ENCODE measurements around the gene P2RY2. TPM values are rescaled to one million over a fixed set of nuclear protein-coding genes. Genes with fewer than 3 reads are reported as not detected.

The P2RY2 gene
- total RNA-seq, 1 experiment from 2014 or later, result 22.5 TPM

DNA sequence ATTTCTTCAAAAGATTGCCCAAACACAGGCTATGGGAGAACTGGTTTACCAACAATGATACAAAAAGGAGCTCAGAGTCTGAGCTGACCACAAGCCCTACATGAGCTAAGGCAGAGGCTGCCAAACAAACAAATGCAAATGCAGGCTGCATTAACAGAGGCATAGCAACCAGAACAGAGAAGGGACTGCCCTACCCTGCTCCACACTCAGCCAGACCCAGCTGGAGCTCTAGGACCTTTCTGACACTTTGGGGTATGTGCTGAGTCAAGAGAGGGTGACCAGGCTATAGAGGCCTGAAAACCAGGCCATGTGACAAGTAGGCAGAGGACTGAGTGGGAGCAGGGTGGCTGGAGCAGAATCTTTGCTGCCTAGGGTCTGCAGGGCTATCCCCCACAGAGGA, 17.8 kb upstream of the P2RY2 start:
- DNase-seq, result peak; percentile 78 to 99

DNA sequence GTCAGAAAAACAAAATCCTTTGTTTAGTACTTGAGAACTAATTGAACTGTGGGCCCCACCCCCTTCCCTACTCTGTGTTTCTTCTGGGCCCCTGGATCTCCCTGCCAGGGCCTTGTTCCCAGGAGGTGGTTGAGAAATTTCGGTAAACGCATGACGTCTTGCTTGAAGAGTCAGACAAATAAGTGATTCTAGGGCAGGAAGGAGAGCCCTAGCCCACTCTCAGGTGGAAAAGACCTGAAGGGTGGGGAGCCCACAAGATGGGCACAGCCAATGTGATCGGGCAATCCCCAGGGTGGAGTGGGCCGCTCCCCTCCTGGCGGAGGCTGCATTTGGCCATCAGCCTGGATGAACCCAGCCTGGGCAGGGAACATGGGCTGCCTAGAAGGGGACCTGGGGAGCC, 16.8 kb upstream of the P2RY2 start:
- no peaks in the 10 kb centered on the region for H3K79me2 ChIP-seq (ENCODE audit: low read depth)
- peaks cover 90% of the 10 kb centered on the region for H3K4me1 ChIP-seq (replicated peaks; ENCODE audit: insufficient read depth)
- intact Hi-C loops (cut with micrococcal nuclease; ENCODE audit: unreplicated experiment), result loop anchor here (2.0 kb wide), 1 partner anchor 14 kb away; no protein-coding TSS in a partner anchor
- H3F3A ChIP-seq (ENCODE audit: insufficient read depth, low read depth), result peaks cover 65% of the 10 kb centered on the region
- no peaks in the 10 kb centered on the region for H4K20me1 ChIP-seq (ENCODE audit: insufficient read depth)
- TF ChIP-seq EZH2 (IDR thresholded peaks at IDR 0.05; ENCODE audit: low read depth), result no peak
- ChIA-PET POLR2A (ENCODE audit: unreplicated experiment) (interaction anchor here (1.5 kb wide), 1 partner anchor 15 kb away, joined by 6 read pairs; no protein-coding TSS in a partner anchor), CTCF (interaction anchor here (1.0 kb wide), 1 partner anchor 12 kb away, joined by 5 read pairs; no protein-coding TSS in a partner anchor)
- H3K9me3 ChIP-seq (ENCODE audit: insufficient read depth, low read depth), result no peaks in the 10 kb centered on the region
- peak overlapping the region; percentile 74 for H3K4me2 ChIP-seq
- H3K4me3 ChIP-seq, result peak overlapping the region; percentile 22; the same call in 1 of the 2 replicates
- DNase-seq, result peak in 1 of 2 experiments; percentile 70
- peak overlapping the region; percentile 99 for H3K27ac ChIP-seq
- H3K36me3 ChIP-seq (ENCODE audit: low read depth), result no peaks in the 10 kb centered on the region
- H3K27me3 ChIP-seq (ENCODE audit: insufficient read depth, low read depth), result no peaks in the 10 kb centered on the region
- H2AFZ ChIP-seq, result no peak overlapping the region
- H3K9me2 ChIP-seq (ENCODE audit: insufficient read depth), result no peaks in the 10 kb centered on the region
- BruUV-seq (replicated peaks), result TSS peak; percentile 44

More for the DNA sequence above, 17.8 kb upstream of the P2RY2 start:
- TF ChIP-seq EZH2 (IDR thresholded peaks at IDR 0.05; ENCODE audit: low read depth), result no peak
- TF ChIP-seq, protein P1, sequence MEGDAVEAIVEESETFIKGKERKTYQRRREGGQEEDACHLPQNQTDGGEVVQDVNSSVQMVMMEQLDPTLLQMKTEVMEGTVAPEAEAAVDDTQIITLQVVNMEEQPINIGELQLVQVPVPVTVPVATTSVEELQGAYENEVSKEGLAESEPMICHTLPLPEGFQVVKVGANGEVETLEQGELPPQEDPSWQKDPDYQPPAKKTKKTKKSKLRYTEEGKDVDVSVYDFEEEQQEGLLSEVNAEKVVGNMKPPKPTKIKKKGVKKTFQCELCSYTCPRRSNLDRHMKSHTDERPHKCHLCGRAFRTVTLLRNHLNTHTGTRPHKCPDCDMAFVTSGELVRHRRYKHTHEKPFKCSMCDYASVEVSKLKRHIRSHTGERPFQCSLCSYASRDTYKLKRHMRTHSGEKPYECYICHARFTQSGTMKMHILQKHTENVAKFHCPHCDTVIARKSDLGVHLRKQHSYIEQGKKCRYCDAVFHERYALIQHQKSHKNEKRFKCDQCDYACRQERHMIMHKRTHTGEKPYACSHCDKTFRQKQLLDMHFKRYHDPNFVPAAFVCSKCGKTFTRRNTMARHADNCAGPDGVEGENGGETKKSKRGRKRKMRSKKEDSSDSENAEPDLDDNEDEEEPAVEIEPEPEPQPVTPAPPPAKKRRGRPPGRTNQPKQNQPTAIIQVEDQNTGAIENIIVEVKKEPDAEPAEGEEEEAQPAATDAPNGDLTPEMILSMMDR (conservative IDR thresholded peaks at IDR 0.05), result no peak
- Histone ChIP-seq H3K4me3 (peak overlapping the region; percentile 22; the same call in 1 of the 2 replicates), H3K4me2 (peak overlapping the region; percentile 74), H2AFZ (no peak overlapping the region), H3K36me3 (ENCODE audit: low read depth) (no peaks in the 10 kb centered on the region), H3F3A (ENCODE audit: insufficient read depth, low read depth) (peaks cover 65% of the 10 kb centered on the region), H3K79me2 (ENCODE audit: low read depth) (no peaks in the 10 kb centered on the region), H3K4me1 (replicated peaks; ENCODE audit: insufficient read depth) (peaks cover 90% of the 10 kb centered on the region), H3K27me3 (ENCODE audit: insufficient read depth, low read depth) (no peaks in the 10 kb centered on the region), H3K9me2 (ENCODE audit: insufficient read depth) (no peaks in the 10 kb centered on the region), H4K20me1 (ENCODE audit: insufficient read depth) (no peaks in the 10 kb centered on the region), H3K9me3 (ENCODE audit: insufficient read depth, low read depth) (no peaks in the 10 kb centered on the region), H3K27ac (peak overlapping the region; percentile 99)
- POLR2A ChIA-PET (ENCODE audit: unreplicated experiment), result interaction anchor here (0.6 to 1.5 kb wide), 6 partner anchors 13 to 873 kb away, joined by 3 to 7 read pairs (median 6); no protein-coding TSS in a partner anchor
- intact Hi-C loops (cut with micrococcal nuclease; ENCODE audit: unreplicated experiment), result loop anchor here (2.0 kb wide), 1 partner anchor 13 kb away; no protein-coding TSS in a partner anchor
- CTCF ChIA-PET, result interaction anchor here (0.5 to 2.2 kb wide), 2 partner anchors 14 to 58 kb away, joined by 3 to 21 read pairs; no protein-coding TSS in a partner anchor
- no TSS peak for BruUV-seq (replicated peaks)

DNA sequence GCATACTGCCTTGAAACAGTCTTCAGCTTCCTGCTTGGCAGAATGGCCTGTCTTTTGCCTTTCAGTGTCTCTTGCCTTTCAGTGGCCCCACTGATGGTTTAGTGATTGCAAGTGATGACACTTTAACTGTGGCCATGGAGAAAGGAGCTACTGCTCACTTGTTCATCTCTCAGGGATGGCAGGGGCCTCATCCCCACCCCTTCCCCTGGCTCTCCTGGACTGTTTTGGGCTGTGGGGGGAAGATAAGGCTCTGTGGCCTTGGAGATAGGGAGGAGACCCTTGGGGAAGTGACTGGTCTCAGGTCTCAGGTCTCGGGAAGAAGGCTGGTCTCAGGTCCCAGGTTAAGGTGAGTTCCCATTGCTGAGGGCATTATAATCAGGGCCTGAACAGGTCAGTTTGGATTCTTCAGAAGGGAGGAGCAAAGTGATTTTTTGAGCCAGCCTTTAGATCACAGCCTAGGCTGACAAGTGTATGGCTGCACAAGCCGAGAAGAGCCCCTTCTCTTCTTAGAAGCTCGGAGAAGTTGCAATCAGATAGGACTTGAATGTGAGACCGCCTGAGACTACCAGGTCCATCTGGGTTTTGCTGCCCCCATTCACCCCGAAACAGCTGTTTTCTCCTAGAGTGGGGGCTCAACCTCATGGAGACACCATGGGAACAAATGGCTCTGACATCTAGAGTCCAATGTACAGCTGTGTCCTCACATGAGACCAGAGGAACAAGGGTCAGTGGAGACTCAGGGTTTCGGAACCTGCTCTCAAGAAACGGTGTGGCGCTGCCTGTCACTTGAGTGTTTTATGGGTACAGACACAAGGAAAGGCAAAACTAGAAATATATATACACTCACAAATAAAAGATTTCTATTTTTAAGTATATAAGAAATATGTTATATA, 15.9 kb upstream of the P2RY2 start:
- H3K4me1 ChIP-seq (replicated peaks; ENCODE audit: insufficient read depth), result peaks cover 90% of the 10 kb centered on the region
- H3K9me2 ChIP-seq (ENCODE audit: insufficient read depth), result no peaks in the 10 kb centered on the region
- TF ChIP-seq, protein P1 (conservative IDR thresholded peaks at IDR 0.05), result no peak
- TF ChIP-seq EZH2 (IDR thresholded peaks at IDR 0.05; ENCODE audit: low read depth), result no peak
- no TSS peak for BruUV-seq (replicated peaks)
- peak overlapping the region; percentile 74 for H3K4me2 ChIP-seq
- DNase-seq, result peak in 1 of 2 experiments; percentile 77
- H4K20me1 ChIP-seq (ENCODE audit: insufficient read depth), result no peaks in the 10 kb centered on the region
- H3K79me2 ChIP-seq (ENCODE audit: low read depth), result no peaks in the 10 kb centered on the region
- H3K9me3 ChIP-seq (ENCODE audit: insufficient read depth, low read depth), result no peaks in the 10 kb centered on the region
- no peaks in the 10 kb centered on the region for H3K36me3 ChIP-seq (ENCODE audit: low read depth)
- ChIA-PET POLR2A (ENCODE audit: unreplicated experiment) (interaction anchor here (0.7 kb wide), 1 partner anchor 25 kb away, joined by 8 read pairs; no protein-coding TSS in a partner anchor), CTCF (interaction anchor here (0.6 to 1.5 kb wide), 4 partner anchors 10 to 517 kb away, joined by 3 to 5 read pairs (median 5); no protein-coding TSS in a partner anchor)
- H3F3A ChIP-seq (ENCODE audit: insufficient read depth, low read depth), result peaks cover 67% of the 10 kb centered on the region
- intact Hi-C loops (cut with micrococcal nuclease; ENCODE audit: unreplicated experiment), result loop anchor here (2.0 kb wide), 1 partner anchor 15 kb away; no protein-coding TSS in a partner anchor
- H2AFZ ChIP-seq, result no peak overlapping the region
- H3K27ac ChIP-seq, result peak overlapping the region; percentile 99
- H3K4me3 ChIP-seq, result peak overlapping the region; percentile 24; the same call in 1 of the 2 replicates
- H3K27me3 ChIP-seq (ENCODE audit: insufficient read depth, low read depth), result no peaks in the 10 kb centered on the region

Data from PC-9 (cell line).